Measurements from ENCODE around the gene CBX3. TPM values are rescaled to one million over a fixed set of nuclear protein-coding genes. Genes with fewer than 3 reads are reported as not detected.

Gene CBX3
- total and polyA plus RNA-seq, 10 of the 15 experiments (the other 5 are each of a cell fraction or from before 2014, with no cell fraction given): 153 to 307 (median 225) TPM

GRCh38 chr7:26200444-26201246 is 900 bp upstream of the CBX3 start, which contains the start of gene HNRNPA2B1 (continued):
- TF ChIP-seq ZBTB4 (CRISPR knock-in tag; IDR thresholded peaks at IDR 0.05) (0 out of 2 replicates have a peak, but pooled peaks have one; percentile 32), FOS (IDR thresholded peaks at IDR 0.05; ENCODE audit: borderline replicate concordance, extremely low read depth, insufficient read length) (no peak), SMC3 (IDR thresholded peaks at IDR 0.05; ENCODE audit: borderline replicate concordance, low read length) (no peak), PAX5 (IDR thresholded peaks at IDR 0.05; ENCODE audit: borderline replicate concordance, low read depth, low read length) (peak; percentile 48; the same call in 1 of the 2 replicates), CREB1 (IDR thresholded peaks at IDR 0.05; ENCODE audit: low read depth) (peak; percentile 96), CUX1 (IDR thresholded peaks at IDR 0.05; ENCODE audit: insufficient replicate concordance, low read depth, low read length) (no peak), RELA (IDR thresholded peaks at IDR 0.05; ENCODE audit: borderline replicate concordance, partially characterized antibody) (no peak), TAF1 (IDR thresholded peaks at IDR 0.05; ENCODE audit: borderline replicate concordance, low read depth, low read length) (peak; percentile 97), BMI1 (IDR thresholded peaks at IDR 0.05; ENCODE audit: borderline replicate concordance) (no peak), SKIL (IDR thresholded peaks at IDR 0.05; ENCODE audit: low read depth, poor library complexity, severe bottlenecking) (no peak), ELK1 (IDR thresholded peaks at IDR 0.05; ENCODE audit: low read depth, low read length) (0 out of 2 replicates have a peak, but pooled peaks have one; percentile 52), GATAD2B (conservative IDR thresholded peaks at IDR 0.05; ENCODE audit: low read depth) (no peak; the same call in 1 of the 2 replicates), HSF1 (IDR thresholded peaks at IDR 0.05; ENCODE audit: low read depth, low read length) (peak; percentile 98), FOXK2 (IDR thresholded peaks at IDR 0.05) (no peak)

Measured in GM12878 (cell line).